Fibroblast of skin of right biceps (primary cell): ENCODE data around the gene GNAT3.
A peak's percentile ranks its signal among the peaks of the same experiment; 100 is the strongest.

ENCODE experiments used
- DNase-seq: peaks from one replicate; pipeline ENCODE4 v3.0.0-alpha.2; 2013

GNAT3 gene

GRCh38 chr7:80414331-80414730 is 97.5 kb downstream of the GNAT3 start:
- no peak for DNase-seq

- DNase-seq: no peak
These were observed 98.4 kb downstream of the GNAT3 start for GRCh38 chr7:80413383-80413945.

DNA sequence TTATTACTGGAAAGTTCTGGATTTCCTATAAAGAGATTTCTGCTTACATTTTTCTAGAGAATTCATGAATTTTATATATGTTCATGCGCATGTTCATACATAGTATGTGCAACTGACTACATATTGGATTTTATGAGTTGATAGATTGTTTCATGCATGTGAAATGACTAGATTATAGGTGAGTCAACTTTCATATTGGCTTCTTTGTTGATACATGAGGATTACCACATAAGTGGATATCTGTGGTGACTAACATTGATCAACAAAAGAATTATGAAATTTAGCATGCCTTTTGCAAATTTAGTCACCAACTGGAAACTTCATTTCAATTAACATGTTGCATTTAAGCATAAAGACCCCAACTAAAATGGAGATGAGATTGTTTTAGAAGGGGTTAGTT is 99.0 kb downstream of the GNAT3 start:
- peak; percentile 51 for DNase-seq

GRCh38 chr7:80411621-80412020 is 100.2 kb downstream of the GNAT3 start:
- peak; percentile 60 for DNase-seq

- peak; percentile 61 for DNase-seq
These were observed 101.8 kb downstream of the GNAT3 start for GRCh38 chr7:80410081-80410480.
